Measurements from ENCODE around the gene UBL5.

UBL5 gene

GRCh38 chr19:9865732-9866501, 38.2 kb downstream of the UBL5 start:
- DNase-seq: no peak
- no peak for TF ChIP-seq CTCF (IDR thresholded peaks at IDR 0.05; ENCODE audit: low read depth, low read length)
- H3K4me1 ChIP-seq: no peaks in the 10 kb centered on the region
- H3K4me3 ChIP-seq (ENCODE audit: low read depth, low read length): no peak overlapping the region
- H3K27me3 ChIP-seq: no peaks in the 10 kb centered on the region; the same call in 1 of the 2 replicates
- no peaks in the 10 kb centered on the region for H3K36me3 ChIP-seq
- no peaks in the 10 kb centered on the region for H3K9me3 ChIP-seq

- Histone ChIP-seq H3K4me3 (ENCODE audit: low read depth, low read length) (no peak overlapping the region), H3K27me3 (no peaks in the 10 kb centered on the region; the same call in 1 of the 2 replicates), H3K9me3 (no peaks in the 10 kb centered on the region), H3K36me3 (no peaks in the 10 kb centered on the region), H3K4me1 (no peaks in the 10 kb centered on the region)
- no peak for TF ChIP-seq CTCF (IDR thresholded peaks at IDR 0.05; ENCODE audit: low read depth, low read length)
- no peak for DNase-seq
These were observed 41.4 kb downstream of the UBL5 start for GRCh38 chr19:9868983-9869617.

GRCh38 chr19:9871626-9872338, 44.1 kb downstream of the UBL5 start:
- Histone ChIP-seq H3K9me3 (no peaks in the 10 kb centered on the region), H3K4me3 (ENCODE audit: low read depth, low read length) (no peak overlapping the region), H3K27me3 (no peaks in the 10 kb centered on the region; the same call in 1 of the 2 replicates), H3K36me3 (no peaks in the 10 kb centered on the region), H3K4me1 (no peaks in the 10 kb centered on the region)
- DNase-seq: no peak
- no peak for TF ChIP-seq CTCF (IDR thresholded peaks at IDR 0.05; ENCODE audit: low read depth, low read length)

GRCh38 chr19:9872618-9873242, 45.0 kb downstream of the UBL5 start:
- no peak overlapping the region for H3K4me3 ChIP-seq (ENCODE audit: low read depth, low read length)
- no peaks in the 10 kb centered on the region; the same call in 1 of the 2 replicates for H3K27me3 ChIP-seq
- TF ChIP-seq CTCF (IDR thresholded peaks at IDR 0.05; ENCODE audit: low read depth, low read length): no peak
- no peaks in the 10 kb centered on the region for H3K9me3 ChIP-seq
- DNase-seq: no peak
- H3K36me3 ChIP-seq: no peaks in the 10 kb centered on the region
- no peaks in the 10 kb centered on the region for H3K4me1 ChIP-seq

GRCh38 chr19:9875031-9875627, 47.4 kb downstream of the UBL5 start:
- DNase-seq: no peak
- H3K9me3 ChIP-seq: no peaks in the 10 kb centered on the region
- no peaks in the 10 kb centered on the region for H3K36me3 ChIP-seq
- H3K27me3 ChIP-seq: no peaks in the 10 kb centered on the region
- H3K4me1 ChIP-seq: no peaks in the 10 kb centered on the region
- TF ChIP-seq CTCF (IDR thresholded peaks at IDR 0.05; ENCODE audit: low read depth, low read length): no peak
- no peak overlapping the region for H3K4me3 ChIP-seq (ENCODE audit: low read depth, low read length)
